Hepatocyte (in vitro differentiated cells): ENCODE results near the gene MADD. TPM values are rescaled to one million over a fixed set of nuclear protein-coding genes. Genes with fewer than 3 reads are reported as not detected.

Experiments used
- DNase-seq: peaks from one replicate; pipeline ENCODE4 v3.0.0-alpha.2; 2016; ENCODE audit warnings: low spot score
- H2AFZ ChIP-seq: fragments of 200-600 bp; sonication (generic); 2 replicates; pipeline ENCODE4 v1.6.0; 2016; ENCODE audit warnings: antibody characterized with exemption, mild to moderate bottlenecking
- H3K27ac ChIP-seq: fragments of 200-600 bp; sonication (generic); 2 replicates; pipeline ENCODE4 v1.5.1; 2016; ENCODE audit warnings: mild to moderate bottlenecking
- H3K27me3 ChIP-seq: fragments of 200-600 bp; sonication (generic); 2 replicates; pipeline ENCODE4 v1.6.1; 2016
- H3K36me3 ChIP-seq: fragments of 200-600 bp; sonication (generic); replicated peaks from 2 replicates; pipeline ENCODE4 v1.5.1; 2016; ENCODE audit warnings: low read depth; ENCODE audit not compliant: insufficient read depth
- H3K4me1 ChIP-seq: fragments of 200-600 bp; sonication (generic); 2 replicates; pipeline ENCODE4 v1.5.1; 2016; ENCODE audit warnings: mild to moderate bottlenecking, moderate library complexity; ENCODE audit not compliant: insufficient read depth
- H3K4me2 ChIP-seq: fragments of 200-600 bp; sonication (generic); 2 replicates; pipeline ENCODE4 v1.6.0; 2016
- H3K4me3 ChIP-seq: fragments of 200-600 bp; sonication (generic); 2 replicates; pipeline ENCODE4 v1.5.1; 2016; ENCODE audit warnings: mild to moderate bottlenecking
- H3K79me2 ChIP-seq: fragments of 200-600 bp; sonication (generic); 2 replicates; pipeline ENCODE4 v1.6.0; 2017; ENCODE audit warnings: mild to moderate bottlenecking
- H3K9me2 ChIP-seq: fragments of 200-600 bp; sonication (generic); replicated peaks from 2 replicates; pipeline ENCODE4 v1.6.0; 2017; ENCODE audit warnings: mild to moderate bottlenecking; ENCODE audit not compliant: insufficient read depth
- H3K9me3 ChIP-seq: fragments of 200-600 bp; sonication (generic); 2 replicates; pipeline ENCODE4 v1.5.1; 2016; ENCODE audit warnings: low read depth, mild to moderate bottlenecking
- H4K20me1 ChIP-seq: fragments of 200-600 bp; sonication (generic); 2 replicates; pipeline ENCODE4 v1.6.0; 2016; ENCODE audit warnings: mild to moderate bottlenecking; ENCODE audit not compliant: insufficient read depth, poor library complexity, severe bottlenecking
- EZH2 ChIP-seq: fragments of 200-600 bp; sonication (generic); IDR thresholded peaks from 2 replicates; pipeline ENCODE4 v1.6.1; 2016; ENCODE audit warnings: antibody characterized with exemption, mild to moderate bottlenecking, borderline replicate concordance
- EZH2phosphoT487 ChIP-seq: fragments of 200-600 bp; sonication (generic); IDR thresholded peaks from one replicate; pipeline ENCODE4 v1.6.1; 2018; ENCODE audit warnings: antibody characterized with exemption, mild to moderate bottlenecking, low read depth, moderate library complexity; ENCODE audit not compliant: unreplicated experiment, severe bottlenecking
- whole genome bisulfite sequencing: methylation state at CpG from one replicate; pipeline ENCODE4 v1.1.6; 2016; ENCODE audit warnings: low lambda C conversion rate; ENCODE audit errors: missing lambda C conversion rate; 5-methylcytosine and 5-hydroxymethylcytosine counted together
- polyA plus RNA-seq: library from polyadenylated mRNA; unstranded; fragments of >200 nt; fragmentation: Nextera tagmentation; extraction: Ambion mirVana; gene quantifications from 2 replicates; pipeline ENCODE4 v1.2.1, GENCODE V29; 2016
- total RNA-seq: library from RNA; depleted of rRNA; stranded (reverse); fragments of >200 nt; gene quantifications from 2 replicates; pipeline ENCODE4 v1.2.3, GENCODE V29; 2014
- TF ChIP-seq, protein P1 (sequence below): fragments of 200-600 bp; sonication (generic); IDR thresholded peaks from 2 replicates; pipeline ENCODE4 v1.5.1; 2016; ENCODE audit warnings: antibody characterized with exemption, mild to moderate bottlenecking; ENCODE audit not compliant: poor library complexity

MADD gene
- total and polyA plus RNA-seq, 2 experiments from 2014 or later = 17.6 to 19.1 TPM

DNA sequence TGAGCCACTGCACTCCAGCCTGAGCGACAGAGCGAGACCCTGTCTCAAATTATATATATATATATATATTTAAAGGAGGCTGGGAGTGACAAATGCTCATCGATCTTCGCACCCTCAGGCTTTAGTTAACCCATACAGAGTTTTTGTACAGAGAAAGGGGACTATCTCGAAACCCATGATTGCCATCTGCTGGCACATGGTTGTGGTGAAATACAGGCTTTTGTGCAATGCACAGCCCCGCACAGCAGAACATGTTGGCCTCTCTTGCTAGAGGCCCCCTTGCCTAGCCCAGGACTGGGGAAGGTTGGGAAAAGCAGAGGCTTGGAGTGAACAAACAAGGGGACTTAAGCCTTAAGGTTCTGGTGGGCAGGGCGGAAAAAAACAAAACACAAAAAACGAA, 78.9 kb downstream of the MADD start:
- no peaks in the 10 kb centered on the region for H4K20me1 ChIP-seq
- no peak for DNase-seq
- H3K36me3 ChIP-seq = no peaks in the 10 kb centered on the region
- H3K4me2 ChIP-seq = no peak overlapping the region
- no peak overlapping the region for H2AFZ ChIP-seq
- TF ChIP-seq, protein P1, sequence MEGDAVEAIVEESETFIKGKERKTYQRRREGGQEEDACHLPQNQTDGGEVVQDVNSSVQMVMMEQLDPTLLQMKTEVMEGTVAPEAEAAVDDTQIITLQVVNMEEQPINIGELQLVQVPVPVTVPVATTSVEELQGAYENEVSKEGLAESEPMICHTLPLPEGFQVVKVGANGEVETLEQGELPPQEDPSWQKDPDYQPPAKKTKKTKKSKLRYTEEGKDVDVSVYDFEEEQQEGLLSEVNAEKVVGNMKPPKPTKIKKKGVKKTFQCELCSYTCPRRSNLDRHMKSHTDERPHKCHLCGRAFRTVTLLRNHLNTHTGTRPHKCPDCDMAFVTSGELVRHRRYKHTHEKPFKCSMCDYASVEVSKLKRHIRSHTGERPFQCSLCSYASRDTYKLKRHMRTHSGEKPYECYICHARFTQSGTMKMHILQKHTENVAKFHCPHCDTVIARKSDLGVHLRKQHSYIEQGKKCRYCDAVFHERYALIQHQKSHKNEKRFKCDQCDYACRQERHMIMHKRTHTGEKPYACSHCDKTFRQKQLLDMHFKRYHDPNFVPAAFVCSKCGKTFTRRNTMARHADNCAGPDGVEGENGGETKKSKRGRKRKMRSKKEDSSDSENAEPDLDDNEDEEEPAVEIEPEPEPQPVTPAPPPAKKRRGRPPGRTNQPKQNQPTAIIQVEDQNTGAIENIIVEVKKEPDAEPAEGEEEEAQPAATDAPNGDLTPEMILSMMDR = peak; percentile 39
- TF ChIP-seq EZH2phosphoT487 = no peak
- no peaks in the 10 kb centered on the region for H3K9me2 ChIP-seq
- H3K4me3 ChIP-seq = no peak overlapping the region
- 72% methylated on average over 8 of the region's 8 CpGs for WGBS
- H3K79me2 ChIP-seq = no peaks in the 10 kb centered on the region
- H3K27me3 ChIP-seq = no peaks in the 10 kb centered on the region
- H3K27ac ChIP-seq = no peak overlapping the region
- H3K9me3 ChIP-seq = no peaks in the 10 kb centered on the region
- H3K4me1 ChIP-seq = no peaks in the 10 kb centered on the region

DNA sequence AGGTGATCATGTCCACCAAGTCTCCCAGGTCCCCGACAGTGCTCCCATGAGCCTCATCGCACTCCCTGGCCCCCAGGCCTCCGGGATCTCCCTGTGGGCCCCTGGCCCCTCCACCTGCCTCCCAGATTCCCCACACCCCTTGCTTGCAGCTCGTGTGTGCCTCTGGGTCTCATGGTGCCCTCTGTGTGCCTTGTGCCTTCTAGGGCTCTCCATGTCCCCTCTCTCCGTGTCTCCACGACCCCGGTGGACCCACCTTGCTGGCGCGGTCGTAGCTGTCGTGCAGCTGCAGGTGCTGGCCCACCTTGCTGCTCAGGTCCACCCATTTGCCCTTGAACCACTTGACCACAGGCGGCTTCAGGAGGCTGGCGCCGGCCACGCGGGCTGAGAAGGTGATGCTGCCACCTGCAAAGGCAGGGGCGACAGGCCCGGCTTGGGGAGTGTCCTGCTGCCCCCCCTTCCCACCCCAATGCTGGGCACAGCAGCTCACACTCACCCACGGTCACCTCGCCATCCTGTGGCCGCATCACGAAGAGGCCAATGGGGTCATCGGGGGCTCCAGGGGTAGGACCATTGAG, 79.7 kb downstream of the MADD start:
- no peak overlapping the region for H3K27ac ChIP-seq
- H2AFZ ChIP-seq = no peak overlapping the region
- 96% methylated on average over 22 of the region's 23 CpGs for WGBS

DNA sequence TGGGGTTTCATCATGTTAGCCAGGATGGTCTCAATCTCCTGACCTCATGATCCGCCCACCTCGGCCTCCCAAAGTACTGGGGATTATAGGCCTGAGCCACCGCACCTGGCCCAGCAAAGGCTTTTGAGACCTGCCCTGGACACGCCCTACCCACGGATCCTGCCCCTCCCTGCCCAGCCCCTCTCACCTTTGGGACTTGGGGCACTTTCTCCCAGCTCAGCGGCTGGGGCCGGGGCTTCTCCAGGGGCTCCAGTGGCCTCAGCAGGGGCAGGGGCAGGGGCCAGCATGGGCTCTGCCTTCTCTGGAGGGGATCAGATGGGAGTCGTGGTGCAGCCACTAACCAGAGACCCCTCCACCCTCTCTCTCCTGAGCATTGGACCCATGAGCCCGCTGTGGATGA, 80.4 kb downstream of the MADD start:
- Histone ChIP-seq H3K4me2 (no peak overlapping the region), H3K9me2 (no peaks in the 10 kb centered on the region)
- WGBS = 89% methylated on average over 9 of the region's 9 CpGs

More for the DNA sequence above, 79.7 kb downstream of the MADD start:
- no peak overlapping the region for H3K4me3 ChIP-seq
- no peaks in the 10 kb centered on the region for H3K36me3 ChIP-seq
- no peaks in the 10 kb centered on the region for H3K4me1 ChIP-seq
- no peak for DNase-seq
- TF ChIP-seq, protein P1 = no peak
- TF ChIP-seq EZH2 (no peak), EZH2phosphoT487 (no peak)
- no peaks in the 10 kb centered on the region for H4K20me1 ChIP-seq
- no peak overlapping the region for H3K4me2 ChIP-seq
- no peaks in the 10 kb centered on the region for H3K79me2 ChIP-seq
- H3K9me2 ChIP-seq = no peaks in the 10 kb centered on the region
- H3K9me3 ChIP-seq = no peaks in the 10 kb centered on the region
- no peaks in the 10 kb centered on the region for H3K27me3 ChIP-seq

More for the DNA sequence above, 80.4 kb downstream of the MADD start:
- Histone ChIP-seq H2AFZ (no peak overlapping the region), H3K4me3 (no peak overlapping the region), H4K20me1 (no peaks in the 10 kb centered on the region), H3K36me3 (no peaks in the 10 kb centered on the region), H3K27ac (no peak overlapping the region), H3K27me3 (no peaks in the 10 kb centered on the region), H3K4me1 (no peaks in the 10 kb centered on the region), H3K79me2 (no peaks in the 10 kb centered on the region), H3K9me3 (no peaks in the 10 kb centered on the region)
- TF ChIP-seq EZH2phosphoT487 (no peak), EZH2 (no peak)
- TF ChIP-seq, protein P1 = no peak
- DNase-seq = no peak
